Mesodermal cell (in vitro differentiated cells): ENCODE measurements around the gene PRDM1.

Experiments used
- H3K27ac ChIP-seq: 2 replicates; pipeline ENCODE4 v1.7.0; 2013; ENCODE audit warnings: mild to moderate bottlenecking, low read depth, low read length, moderate library complexity; ENCODE audit not compliant: severe bottlenecking
- H3K36me3 ChIP-seq: 2 replicates; pipeline ENCODE4 v1.7.1; 2013; ENCODE audit warnings: mild to moderate bottlenecking, low read length, moderate library complexity; ENCODE audit not compliant: control insufficient read depth, insufficient read depth
- H3K4me1 ChIP-seq: one replicate; pipeline ENCODE4 v1.7.1; 2013; ENCODE audit warnings: mild to moderate bottlenecking, low read length; ENCODE audit not compliant: insufficient read depth, control insufficient read depth, poor library complexity, severe bottlenecking
- H3K4me3 ChIP-seq: 2 replicates; pipeline ENCODE4 v1.7.0; 2013; ENCODE audit warnings: low read length, control low read depth, mild to moderate bottlenecking; ENCODE audit not compliant: insufficient read depth, poor library complexity, severe bottlenecking; ENCODE audit errors: extremely low read depth
- H3K9me3 ChIP-seq: 2 replicates; pipeline ENCODE4 v1.7.1; 2013; ENCODE audit warnings: mild to moderate bottlenecking, low read length, moderate library complexity; ENCODE audit not compliant: control insufficient read depth
- WGBS, 2 experiments: methylation state at CpG; one replicate each; pipeline ENCODE4 v1.1.5; 2013; ENCODE audit warnings: missing lambda C conversion rate in 2 of 2; ENCODE audit not compliant: insufficient coverage in 2 of 2; 5-methylcytosine and 5-hydroxymethylcytosine counted together

PRDM1 gene

DNA sequence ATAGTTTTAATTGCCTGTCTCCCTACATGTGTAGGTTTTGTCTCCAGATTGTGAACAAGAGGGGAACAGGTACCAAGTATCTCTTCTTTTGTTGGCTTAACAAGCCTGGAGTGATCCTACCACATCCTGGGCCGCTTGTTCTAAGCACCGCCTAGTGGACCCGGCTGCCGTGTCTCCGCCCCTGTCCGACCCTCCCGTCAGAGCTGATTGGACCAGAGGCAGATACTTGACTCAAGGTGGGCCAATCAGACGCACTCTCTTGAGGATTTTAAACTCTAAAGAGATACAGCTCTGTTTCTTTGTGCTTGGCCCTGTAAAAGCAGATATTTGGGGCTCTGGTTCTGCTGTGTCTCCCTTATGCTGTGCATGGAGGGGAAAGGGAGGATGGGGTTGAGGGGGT is 68.2 kb downstream of the PRDM1 start:
- H3K4me3 ChIP-seq, result no peak overlapping the region
- 94 to 96% methylated on average over 8 of the region's 8 CpGs for WGBS, 2 experiments
- no peak overlapping the region for H3K27ac ChIP-seq
- H3K9me3 ChIP-seq, result no peaks in the 10 kb centered on the region
- no peaks in the 10 kb centered on the region for H3K36me3 ChIP-seq
- H3K4me1 ChIP-seq, result peaks cover 1% of the 10 kb centered on the region

DNA sequence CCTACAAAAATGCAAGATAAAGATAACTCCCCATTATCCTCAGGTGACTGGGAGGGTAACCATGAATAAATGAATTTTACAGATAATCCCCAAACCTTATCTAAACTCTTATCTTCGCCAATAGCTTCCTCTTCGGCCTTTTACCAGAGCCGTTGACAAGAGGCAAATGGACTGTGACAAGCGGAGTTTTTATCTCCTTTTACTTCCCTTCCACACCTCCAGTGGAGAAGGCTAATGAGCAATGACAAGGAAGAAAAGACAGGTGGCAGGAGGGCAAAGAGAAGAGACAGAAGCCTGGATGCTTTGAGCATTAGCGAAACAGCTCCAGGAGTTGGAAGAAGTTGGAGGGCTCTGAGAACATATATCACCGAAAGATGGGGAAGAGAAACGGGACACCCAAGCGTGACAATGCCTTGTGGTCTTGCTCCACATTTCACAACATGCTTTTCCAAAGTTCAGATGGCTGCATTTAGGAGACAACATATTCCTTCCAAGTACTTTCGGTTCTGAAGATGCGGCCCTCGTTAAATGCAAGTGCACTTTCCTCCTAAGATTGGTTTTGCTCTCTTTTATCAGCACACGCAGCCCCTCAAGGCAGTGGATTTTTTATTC is 69.2 kb downstream of the PRDM1 start:
- WGBS, 2 experiments, result 73 to 92% methylated on average over 7 to 10 of the region's 12 CpGs
- Histone ChIP-seq H3K9me3 (no peaks in the 10 kb centered on the region), H3K27ac (no peak overlapping the region), H3K4me1 (peaks cover 3% of the 10 kb centered on the region), H3K4me3 (no peak overlapping the region), H3K36me3 (no peaks in the 10 kb centered on the region)

DNA sequence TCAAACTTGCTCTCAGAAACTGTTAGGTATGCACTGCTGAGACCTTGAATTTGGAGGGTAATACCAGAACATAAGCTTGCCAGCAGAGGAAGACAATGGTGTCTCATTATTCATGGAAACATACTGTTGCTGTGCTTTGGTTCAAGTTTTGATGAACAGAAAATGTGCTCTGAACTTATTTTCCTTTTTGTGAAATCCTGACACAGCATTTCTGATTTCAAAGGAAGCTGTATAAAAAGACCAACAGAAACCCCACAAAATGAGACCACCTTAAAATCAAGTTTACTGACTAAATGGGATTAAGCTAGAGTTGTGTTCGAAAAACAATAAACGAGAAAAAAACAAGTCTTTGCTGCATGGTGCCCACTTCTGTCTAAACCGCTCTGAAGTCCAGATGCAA is 70.3 kb downstream of the PRDM1 start:
- Histone ChIP-seq H3K4me3 (no peak overlapping the region), H3K27ac (no peak overlapping the region)
- WGBS, 2 experiments, result 93 to 100% methylated on average over 3 of the region's 3 CpGs

DNA sequence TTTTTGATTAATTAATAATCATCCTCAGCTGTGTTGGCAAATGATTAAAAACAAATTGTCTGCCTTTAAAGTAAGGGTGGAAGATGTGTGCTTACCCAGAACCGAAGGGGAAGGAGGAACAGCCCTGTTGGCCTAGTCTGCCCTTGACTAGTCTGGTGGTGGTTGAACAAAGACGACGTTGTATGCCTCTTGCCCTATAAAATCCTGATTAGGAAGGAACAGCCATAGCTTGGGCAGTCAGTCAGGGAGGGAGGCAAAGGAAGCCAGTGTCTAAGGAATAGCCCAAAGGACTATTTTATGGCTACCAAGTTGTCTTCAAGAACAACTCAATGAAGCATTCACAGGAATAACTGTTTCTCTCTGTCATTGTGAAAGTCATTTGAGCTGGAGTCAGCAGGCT is 70.7 kb downstream of the PRDM1 start:
- H3K27ac ChIP-seq, result no peak overlapping the region
- no peak overlapping the region for H3K4me3 ChIP-seq
- peaks cover 3% of the 10 kb centered on the region for H3K4me1 ChIP-seq
- H3K9me3 ChIP-seq, result no peaks in the 10 kb centered on the region
- WGBS, 2 experiments, result 79 to 88% methylated on average over 2 to 3 of the region's 3 CpGs
- H3K36me3 ChIP-seq, result no peaks in the 10 kb centered on the region

More for the DNA sequence above, 70.3 kb downstream of the PRDM1 start:
- Histone ChIP-seq H3K4me1 (peaks cover 3% of the 10 kb centered on the region), H3K9me3 (no peaks in the 10 kb centered on the region), H3K36me3 (no peaks in the 10 kb centered on the region)

DNA sequence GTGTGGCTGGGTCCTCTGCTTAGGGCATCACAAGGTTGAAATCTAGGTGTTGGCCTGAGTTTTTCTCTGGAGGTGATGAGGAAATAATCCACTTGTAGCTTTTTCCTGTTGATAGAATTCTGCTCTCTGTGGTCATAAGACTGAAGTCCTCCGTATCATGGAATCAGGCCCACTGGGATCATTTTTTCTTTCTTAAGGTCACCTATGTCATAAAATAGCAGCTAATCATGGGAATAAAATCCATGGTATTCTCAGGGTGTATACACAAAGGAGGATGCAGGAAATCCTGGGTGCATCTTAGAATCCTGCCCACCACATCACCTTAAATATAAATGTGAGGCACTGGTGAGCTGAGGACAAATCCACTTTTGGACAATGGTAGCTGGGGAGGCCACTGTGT is 72.7 kb downstream of the PRDM1 start:
- WGBS, 2 experiments, result 83% methylated on average over 1 of the region's 1 CpG; no CpG with 5 or more reads in 1 of the 2 experiments
- no peaks in the 10 kb centered on the region for H3K9me3 ChIP-seq
- H3K4me1 ChIP-seq, result peaks cover 7% of the 10 kb centered on the region
- no peaks in the 10 kb centered on the region for H3K36me3 ChIP-seq
- no peak overlapping the region for H3K27ac ChIP-seq
- H3K4me3 ChIP-seq, result no peak overlapping the region
